Activated gamma-delta T cell treated with Interleukin-2 at 50 U/mL for 16 hours (primary cell): ENCODE data around the gene LYSMD4.

ENCODE experiments used
- DNase-seq: peaks from one replicate; pipeline ENCODE4 v3.0.0-alpha.2; 2020

Gene LYSMD4

GRCh38 chr15:99729920-99730319 lies 3.3 kb downstream of the LYSMD4 start:
- no peak for DNase-seq

GRCh38 chr15:99729327-99729726 lies 3.9 kb downstream of the LYSMD4 start:
- DNase-seq = no peak

GRCh38 chr15:99728916-99729315 lies 4.3 kb downstream of the LYSMD4 start:
- no peak for DNase-seq

GRCh38 chr15:99727733-99728132 lies 5.5 kb downstream of the LYSMD4 start:
- DNase-seq = no peak

- no peak for DNase-seq
Observed at GRCh38 chr15:99727330-99727729, 5.9 kb downstream of the LYSMD4 start.

- DNase-seq = no peak
Observed at GRCh38 chr15:99726333-99726732, 6.9 kb downstream of the LYSMD4 start.

GRCh38 chr15:99722406-99722805 lies 10.8 kb downstream of the LYSMD4 start:
- DNase-seq = no peak

- no peak for DNase-seq
Observed at GRCh38 chr15:99721896-99722295, 11.3 kb downstream of the LYSMD4 start.

GRCh38 chr15:99721104-99721778 lies 12.0 kb downstream of the LYSMD4 start:
- DNase-seq = no peak

GRCh38 chr15:99720533-99720932 lies 12.7 kb downstream of the LYSMD4 start:
- no peak for DNase-seq

GRCh38 chr15:99719096-99719541 lies 14.1 kb downstream of the LYSMD4 start:
- DNase-seq = no peak

GRCh38 chr15:99718421-99718820 lies 14.8 kb downstream of the LYSMD4 start:
- no peak for DNase-seq

GRCh38 chr15:99717161-99718009 lies 15.9 kb downstream of the LYSMD4 start:
- no peak for DNase-seq

GRCh38 chr15:99716540-99717095 lies 16.6 kb downstream of the LYSMD4 start:
- DNase-seq = no peak

GRCh38 chr15:99712415-99712814 lies 20.8 kb downstream of the LYSMD4 start:
- DNase-seq = no peak

- DNase-seq = no peak
Observed at GRCh38 chr15:99711625-99712024, 21.6 kb downstream of the LYSMD4 start.

- DNase-seq = no peak
Observed at GRCh38 chr15:99709243-99709986, 23.8 kb downstream of the LYSMD4 start.

GRCh38 chr15:99708563-99708962 lies 24.7 kb downstream of the LYSMD4 start:
- no peak for DNase-seq

GRCh38 chr15:99707473-99708270 lies 25.6 kb downstream of the LYSMD4 start:
- no peak for DNase-seq

- DNase-seq = peak; percentile 20
Observed at GRCh38 chr15:99706557-99707303, 26.5 kb downstream of the LYSMD4 start.

- DNase-seq = peak; percentile 20
Observed at GRCh38 chr15:99704444-99704838, 28.8 kb downstream of the LYSMD4 start.
